Kidney epithelial cell (primary cell): ENCODE results near the gene ATP6V1B1. TPM values are rescaled to one million over a fixed set of nuclear protein-coding genes. Genes with fewer than 3 reads are reported as not detected.

Experiments used
- DNase-seq: peaks from one replicate; pipeline ENCODE4 v3.0.0-alpha.2; 2010; ENCODE audit warnings: low read depth
- H3K27me3 ChIP-seq: 2 replicates; pipeline ENCODE4 v1.6.0; 2011; ENCODE audit warnings: low read length; ENCODE audit not compliant: control insufficient read depth, insufficient read depth
- H3K36me3 ChIP-seq: 2 replicates; pipeline ENCODE4 v1.5.1; 2011; ENCODE audit warnings: low read length; ENCODE audit not compliant: control insufficient read depth, insufficient read depth
- H3K4me3 ChIP-seq: 2 replicates; pipeline ENCODE4 v1.5.1; 2011; ENCODE audit warnings: low read depth, mild to moderate bottlenecking, control low read depth, low read length
- total RNA-seq: library from RNA; depleted of rRNA; stranded (reverse); fragments of >200 nt; gene quantifications from 2 replicates; pipeline ENCODE4 v1.2.3, GENCODE V29; 2015
- TF ChIP-seq, protein P1 (sequence below): IDR thresholded peaks from 2 replicates; pipeline ENCODE4 v1.5.1; 2011; ENCODE audit warnings: mild to moderate bottlenecking, moderate library complexity, low read length, control low read depth, inconsistent platforms; ENCODE audit not compliant: insufficient read depth, poor library complexity, severe bottlenecking

Gene ATP6V1B1
- total RNA-seq, 1 donor from 2014 or later, result not detected

DNA sequence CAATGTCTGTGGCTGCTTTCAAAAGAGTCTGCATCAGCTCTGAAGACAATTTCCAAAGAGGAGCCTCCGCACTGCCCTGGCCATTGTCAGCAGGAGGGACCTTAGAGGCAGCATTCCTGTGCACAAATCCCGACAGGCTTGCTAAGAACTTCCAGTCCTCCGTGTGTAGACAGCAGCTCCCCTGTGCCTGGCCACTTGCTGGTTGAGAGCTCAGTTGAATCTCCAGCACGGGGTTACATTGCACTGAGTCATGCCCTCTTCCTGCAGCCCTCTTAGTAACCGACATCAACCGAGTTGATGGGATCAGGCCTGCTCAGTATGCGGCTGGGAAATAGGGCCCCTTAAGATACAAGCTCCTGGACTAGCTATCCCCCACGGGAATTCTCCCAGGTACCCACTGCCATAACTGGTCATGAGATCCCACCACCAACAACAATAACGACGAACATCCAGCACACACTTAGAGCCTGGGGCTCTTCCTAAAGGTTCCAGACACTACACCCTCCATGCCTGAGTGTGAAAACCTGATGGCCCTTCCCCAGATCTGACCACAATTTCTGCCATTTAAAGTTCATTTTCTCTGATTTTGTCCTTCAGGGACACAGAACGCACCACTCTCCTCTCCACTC lies 12.0 kb downstream of the ATP6V1B1 start:
- Histone ChIP-seq H3K4me3 (no peak overlapping the region), H3K36me3 (no peaks in the 10 kb centered on the region), H3K27me3 (no peaks in the 10 kb centered on the region)
- DNase-seq, result no peak
- TF ChIP-seq, protein P1, sequence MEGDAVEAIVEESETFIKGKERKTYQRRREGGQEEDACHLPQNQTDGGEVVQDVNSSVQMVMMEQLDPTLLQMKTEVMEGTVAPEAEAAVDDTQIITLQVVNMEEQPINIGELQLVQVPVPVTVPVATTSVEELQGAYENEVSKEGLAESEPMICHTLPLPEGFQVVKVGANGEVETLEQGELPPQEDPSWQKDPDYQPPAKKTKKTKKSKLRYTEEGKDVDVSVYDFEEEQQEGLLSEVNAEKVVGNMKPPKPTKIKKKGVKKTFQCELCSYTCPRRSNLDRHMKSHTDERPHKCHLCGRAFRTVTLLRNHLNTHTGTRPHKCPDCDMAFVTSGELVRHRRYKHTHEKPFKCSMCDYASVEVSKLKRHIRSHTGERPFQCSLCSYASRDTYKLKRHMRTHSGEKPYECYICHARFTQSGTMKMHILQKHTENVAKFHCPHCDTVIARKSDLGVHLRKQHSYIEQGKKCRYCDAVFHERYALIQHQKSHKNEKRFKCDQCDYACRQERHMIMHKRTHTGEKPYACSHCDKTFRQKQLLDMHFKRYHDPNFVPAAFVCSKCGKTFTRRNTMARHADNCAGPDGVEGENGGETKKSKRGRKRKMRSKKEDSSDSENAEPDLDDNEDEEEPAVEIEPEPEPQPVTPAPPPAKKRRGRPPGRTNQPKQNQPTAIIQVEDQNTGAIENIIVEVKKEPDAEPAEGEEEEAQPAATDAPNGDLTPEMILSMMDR, result no peak

DNA sequence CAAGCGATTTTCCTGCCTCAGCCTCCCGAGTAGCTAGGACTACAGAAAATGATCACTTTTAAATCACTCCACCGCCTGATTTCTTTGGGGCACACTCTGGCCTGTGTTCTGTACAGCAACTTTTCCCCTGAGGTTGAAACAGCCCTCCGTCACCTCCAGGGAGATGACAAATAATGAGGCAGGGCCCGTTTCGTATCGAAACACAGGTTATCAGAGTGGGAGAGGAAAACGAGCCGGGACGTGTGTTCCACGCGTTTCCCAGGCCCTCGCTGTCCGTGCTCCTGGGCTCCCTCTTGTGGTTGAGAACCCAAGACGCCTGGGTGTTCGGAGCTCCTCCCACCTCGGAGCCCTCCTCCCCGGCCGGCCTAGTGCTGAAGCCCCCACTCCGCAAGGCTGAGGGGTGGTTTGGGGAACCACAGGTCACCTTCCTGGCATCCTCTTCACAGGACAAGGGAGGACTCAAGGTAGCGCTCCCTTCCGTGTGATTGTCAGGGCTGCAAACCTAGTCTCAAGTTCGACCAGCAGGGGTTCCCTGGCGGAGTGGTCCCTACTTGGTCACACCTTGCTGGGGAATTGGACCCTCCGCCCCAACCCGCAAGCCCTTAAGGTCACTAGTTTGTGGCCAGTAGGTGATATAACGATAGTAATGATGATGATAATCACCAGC lies 12.8 kb downstream of the ATP6V1B1 start:
- H3K36me3 ChIP-seq, result no peaks in the 10 kb centered on the region
- TF ChIP-seq, protein P1, result peak; percentile 91
- no peaks in the 10 kb centered on the region for H3K27me3 ChIP-seq
- DNase-seq, result no peak
- no peak overlapping the region for H3K4me3 ChIP-seq

DNA sequence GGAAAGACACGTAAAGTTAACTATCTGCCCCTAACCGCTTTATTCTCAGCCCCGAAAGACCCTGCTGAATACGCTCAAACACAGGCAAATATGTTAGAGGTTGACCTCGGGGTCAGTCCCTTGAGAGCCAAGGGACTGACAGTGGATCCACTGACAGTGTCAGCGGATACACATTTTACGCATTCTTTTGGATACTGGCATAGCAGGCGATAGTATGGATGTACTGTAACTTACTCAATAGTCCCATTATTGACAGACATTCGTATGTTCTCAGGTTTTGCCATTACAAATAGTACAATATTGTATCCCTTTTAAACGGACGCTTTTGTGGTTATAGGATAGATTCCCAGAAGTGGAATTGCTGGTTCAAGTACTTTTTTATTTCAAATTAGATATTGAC lies 13.4 kb downstream of the ATP6V1B1 start:
- TF ChIP-seq, protein P1, result no peak
- DNase-seq, result no peak
- Histone ChIP-seq H3K36me3 (no peaks in the 10 kb centered on the region), H3K27me3 (no peaks in the 10 kb centered on the region), H3K4me3 (no peak overlapping the region)

DNA sequence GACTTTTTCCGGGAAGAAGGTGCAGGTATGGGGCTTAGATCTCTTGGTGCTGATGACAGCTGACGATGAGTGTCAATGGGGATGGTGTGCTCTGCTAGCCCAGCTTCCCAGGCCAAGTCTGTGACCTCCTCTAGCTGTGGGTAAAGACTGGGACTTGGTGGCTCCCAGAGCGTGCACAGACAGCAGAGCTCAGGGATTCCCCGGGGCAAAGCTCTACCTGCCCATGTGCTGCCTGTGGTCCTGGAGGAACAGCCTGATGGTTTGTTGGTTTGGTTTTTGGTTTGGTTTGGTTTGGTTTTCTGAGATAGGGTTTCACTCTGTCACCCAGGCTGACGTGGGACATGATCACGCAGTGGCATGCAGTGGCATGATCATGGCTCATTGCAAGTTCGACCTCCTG lies 19.2 kb downstream of the ATP6V1B1 start:
- TF ChIP-seq, protein P1, result no peak
- H3K27me3 ChIP-seq, result peaks cover 5% of the 10 kb centered on the region
- H3K36me3 ChIP-seq, result no peaks in the 10 kb centered on the region
- no peak overlapping the region for H3K4me3 ChIP-seq
- no peak for DNase-seq

DNA sequence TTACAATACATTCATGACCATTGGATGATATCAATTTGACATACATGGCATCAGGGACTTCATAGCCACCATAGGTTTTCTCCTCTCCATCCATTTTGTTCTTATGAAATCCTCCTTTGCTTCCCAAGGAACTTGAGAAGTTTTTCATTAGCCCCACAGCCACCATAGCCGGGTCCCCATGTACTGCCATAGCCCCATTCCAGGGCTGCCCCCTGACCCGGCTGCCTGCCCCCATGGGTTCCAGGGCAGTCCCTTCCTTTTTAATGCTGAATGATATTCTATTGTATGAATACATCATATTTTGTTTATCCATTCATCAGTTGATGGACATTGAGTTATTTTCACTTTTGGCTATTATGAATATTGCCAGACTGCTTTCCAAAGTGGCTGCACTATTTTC lies 20.4 kb downstream of the ATP6V1B1 start:
- Histone ChIP-seq H3K27me3 (peaks cover 5% of the 10 kb centered on the region), H3K36me3 (no peaks in the 10 kb centered on the region), H3K4me3 (no peak overlapping the region)
- TF ChIP-seq, protein P1, result no peak
- no peak for DNase-seq
